Measurements from ENCODE around the gene MAST4. TPM values are rescaled to one million over a fixed set of nuclear protein-coding genes. Genes with fewer than 3 reads are reported as not detected.

The MAST4 gene
- 2.9 TPM for polyA plus RNA-seq (2013, experiment 1 of 4)
- polyA plus RNA-seq (2013, experiment 2 of 4), result 3.0 TPM
- polyA plus RNA-seq (2013, experiment 3 of 4), result 1.8 TPM
- 3.9 TPM for polyA plus RNA-seq (2013, experiment 4 of 4)

- Histone ChIP-seq H3K4me1 (ENCODE audit: control insufficient read depth, insufficient read depth, low read length) (peaks cover 4% of the 10 kb centered on the region), H3K27ac (ENCODE audit: insufficient read depth, low read depth, low read length, poor library complexity, severe bottlenecking) (no peak within 1 kb of the TSS), H3K27me3 (ENCODE audit: control insufficient read depth, insufficient read depth, low read length, poor library complexity, severe bottlenecking) (peaks cover 72% of the 10 kb centered on the region), H3K4me3 (ENCODE audit: insufficient read depth, low read depth, low read length) (peak within 1 kb of the TSS; percentile 73), H3K9me3 (ENCODE audit: control insufficient read depth, low read length) (no peaks in the 10 kb centered on the region), H3K36me3 (ENCODE audit: control insufficient read depth, insufficient read depth, low read length) (no peaks in the 10 kb centered on the region)
- 1% methylated on average over 71 to 74 of the region's 74 CpGs for WGBS, 2 experiments
Observed at GRCh38 chr5:66595756-66596635, at the start of gene MAST4. MAST4 (plus strand) TSS chr5:66596393; CDS start chr5:66596656, 263 bp downstream.

GRCh38 chr5:66546541-66546940 is 49.7 kb upstream of the MAST4 start:
- H3K4me1 ChIP-seq (ENCODE audit: control insufficient read depth, insufficient read depth, low read length), result no peaks in the 10 kb centered on the region
- no peaks in the 10 kb centered on the region for H3K36me3 ChIP-seq (ENCODE audit: control insufficient read depth, insufficient read depth, low read length)
- H3K27ac ChIP-seq (ENCODE audit: insufficient read depth, low read depth, low read length, poor library complexity, severe bottlenecking), result no peak overlapping the region
- H3K4me3 ChIP-seq (ENCODE audit: insufficient read depth, low read depth, low read length), result no peak overlapping the region
- no peaks in the 10 kb centered on the region for H3K27me3 ChIP-seq (ENCODE audit: control insufficient read depth, insufficient read depth, low read length, poor library complexity, severe bottlenecking)
- no peaks in the 10 kb centered on the region for H3K9me3 ChIP-seq (ENCODE audit: control insufficient read depth, low read length)

- no peaks in the 10 kb centered on the region for H3K27me3 ChIP-seq (ENCODE audit: control insufficient read depth, insufficient read depth, low read length, poor library complexity, severe bottlenecking)
- H3K27ac ChIP-seq (ENCODE audit: insufficient read depth, low read depth, low read length, poor library complexity, severe bottlenecking), result no peak overlapping the region
- peaks cover 3% of the 10 kb centered on the region for H3K9me3 ChIP-seq (ENCODE audit: control insufficient read depth, low read length)
- no peak overlapping the region for H3K4me3 ChIP-seq (ENCODE audit: insufficient read depth, low read depth, low read length)
- no peaks in the 10 kb centered on the region for H3K4me1 ChIP-seq (ENCODE audit: control insufficient read depth, insufficient read depth, low read length)
- no peaks in the 10 kb centered on the region for H3K36me3 ChIP-seq (ENCODE audit: control insufficient read depth, insufficient read depth, low read length)
- 100% methylated on average over 1 of the region's 2 CpGs; no CpG with 5 or more reads in 1 of the 2 experiments for WGBS, 2 experiments
Observed at GRCh38 chr5:66551338-66551737, 44.9 kb upstream of the MAST4 start.

GRCh38 chr5:66551945-66552344 is 44.2 kb upstream of the MAST4 start:
- 90% methylated on average over 1 of the region's 1 CpG for WGBS, 2 experiments
- H3K4me3 ChIP-seq (ENCODE audit: insufficient read depth, low read depth, low read length), result no peak overlapping the region
- H3K36me3 ChIP-seq (ENCODE audit: control insufficient read depth, insufficient read depth, low read length), result no peaks in the 10 kb centered on the region
- H3K4me1 ChIP-seq (ENCODE audit: control insufficient read depth, insufficient read depth, low read length), result no peaks in the 10 kb centered on the region
- no peak overlapping the region for H3K27ac ChIP-seq (ENCODE audit: insufficient read depth, low read depth, low read length, poor library complexity, severe bottlenecking)
- H3K27me3 ChIP-seq (ENCODE audit: control insufficient read depth, insufficient read depth, low read length, poor library complexity, severe bottlenecking), result no peaks in the 10 kb centered on the region
- H3K9me3 ChIP-seq (ENCODE audit: control insufficient read depth, low read length), result peaks cover 3% of the 10 kb centered on the region

GRCh38 chr5:66553368-66553912 is 42.8 kb upstream of the MAST4 start:
- H3K9me3 ChIP-seq (ENCODE audit: control insufficient read depth, low read length), result peaks cover 3% of the 10 kb centered on the region
- 88 to 97% methylated on average over 1 of the region's 1 CpG for WGBS, 2 experiments

GRCh38 chr5:66553916-66554575 is 42.1 kb upstream of the MAST4 start:
- H3K27ac ChIP-seq (ENCODE audit: insufficient read depth, low read depth, low read length, poor library complexity, severe bottlenecking), result no peak overlapping the region
- H3K4me1 ChIP-seq (ENCODE audit: control insufficient read depth, insufficient read depth, low read length), result no peaks in the 10 kb centered on the region
- WGBS, 2 experiments, result 93 to 97% methylated on average over 5 to 6 of the region's 6 CpGs
- no peak overlapping the region for H3K4me3 ChIP-seq (ENCODE audit: insufficient read depth, low read depth, low read length)
- no peaks in the 10 kb centered on the region for H3K27me3 ChIP-seq (ENCODE audit: control insufficient read depth, insufficient read depth, low read length, poor library complexity, severe bottlenecking)
- peaks cover 3% of the 10 kb centered on the region for H3K9me3 ChIP-seq (ENCODE audit: control insufficient read depth, low read length)
- H3K36me3 ChIP-seq (ENCODE audit: control insufficient read depth, insufficient read depth, low read length), result no peaks in the 10 kb centered on the region

More at GRCh38 chr5:66553368-66553912, 42.8 kb upstream of the MAST4 start:
- no peak overlapping the region for H3K4me3 ChIP-seq (ENCODE audit: insufficient read depth, low read depth, low read length)
- no peaks in the 10 kb centered on the region for H3K27me3 ChIP-seq (ENCODE audit: control insufficient read depth, insufficient read depth, low read length, poor library complexity, severe bottlenecking)
- no peaks in the 10 kb centered on the region for H3K36me3 ChIP-seq (ENCODE audit: control insufficient read depth, insufficient read depth, low read length)
- no peaks in the 10 kb centered on the region for H3K4me1 ChIP-seq (ENCODE audit: control insufficient read depth, insufficient read depth, low read length)
- no peak overlapping the region for H3K27ac ChIP-seq (ENCODE audit: insufficient read depth, low read depth, low read length, poor library complexity, severe bottlenecking)

GRCh38 chr5:66554884-66555283 is 41.3 kb upstream of the MAST4 start:
- Histone ChIP-seq H3K9me3 (ENCODE audit: control insufficient read depth, low read length) (peaks cover 3% of the 10 kb centered on the region), H3K27ac (ENCODE audit: insufficient read depth, low read depth, low read length, poor library complexity, severe bottlenecking) (no peak overlapping the region), H3K4me1 (ENCODE audit: control insufficient read depth, insufficient read depth, low read length) (no peaks in the 10 kb centered on the region), H3K4me3 (ENCODE audit: insufficient read depth, low read depth, low read length) (no peak overlapping the region), H3K36me3 (ENCODE audit: control insufficient read depth, insufficient read depth, low read length) (no peaks in the 10 kb centered on the region), H3K27me3 (ENCODE audit: control insufficient read depth, insufficient read depth, low read length, poor library complexity, severe bottlenecking) (no peaks in the 10 kb centered on the region)
- WGBS, 2 experiments, result 93 to 100% methylated on average over 1 to 2 of the region's 2 CpGs

GRCh38 chr5:66558560-66558959 is 37.6 kb upstream of the MAST4 start:
- Histone ChIP-seq H3K36me3 (ENCODE audit: control insufficient read depth, insufficient read depth, low read length) (no peaks in the 10 kb centered on the region), H3K4me1 (ENCODE audit: control insufficient read depth, insufficient read depth, low read length) (no peaks in the 10 kb centered on the region), H3K27ac (ENCODE audit: insufficient read depth, low read depth, low read length, poor library complexity, severe bottlenecking) (no peak overlapping the region), H3K4me3 (ENCODE audit: insufficient read depth, low read depth, low read length) (no peak overlapping the region), H3K9me3 (ENCODE audit: control insufficient read depth, low read length) (peaks cover 3% of the 10 kb centered on the region), H3K27me3 (ENCODE audit: control insufficient read depth, insufficient read depth, low read length, poor library complexity, severe bottlenecking) (no peaks in the 10 kb centered on the region)
- 95 to 100% methylated on average over 3 of the region's 3 CpGs for WGBS, 2 experiments

GRCh38 chr5:66560371-66560770 is 35.8 kb upstream of the MAST4 start:
- Histone ChIP-seq H3K9me3 (ENCODE audit: control insufficient read depth, low read length) (no peaks in the 10 kb centered on the region), H3K4me3 (ENCODE audit: insufficient read depth, low read depth, low read length) (no peak overlapping the region), H3K36me3 (ENCODE audit: control insufficient read depth, insufficient read depth, low read length) (no peaks in the 10 kb centered on the region), H3K27ac (ENCODE audit: insufficient read depth, low read depth, low read length, poor library complexity, severe bottlenecking) (no peak overlapping the region), H3K4me1 (ENCODE audit: control insufficient read depth, insufficient read depth, low read length) (no peaks in the 10 kb centered on the region), H3K27me3 (ENCODE audit: control insufficient read depth, insufficient read depth, low read length, poor library complexity, severe bottlenecking) (no peaks in the 10 kb centered on the region)
- WGBS, 2 experiments, result 93 to 97% methylated on average over 4 of the region's 4 CpGs
